ENCODE results near the gene PTOV1.

Gene PTOV1

DNA sequence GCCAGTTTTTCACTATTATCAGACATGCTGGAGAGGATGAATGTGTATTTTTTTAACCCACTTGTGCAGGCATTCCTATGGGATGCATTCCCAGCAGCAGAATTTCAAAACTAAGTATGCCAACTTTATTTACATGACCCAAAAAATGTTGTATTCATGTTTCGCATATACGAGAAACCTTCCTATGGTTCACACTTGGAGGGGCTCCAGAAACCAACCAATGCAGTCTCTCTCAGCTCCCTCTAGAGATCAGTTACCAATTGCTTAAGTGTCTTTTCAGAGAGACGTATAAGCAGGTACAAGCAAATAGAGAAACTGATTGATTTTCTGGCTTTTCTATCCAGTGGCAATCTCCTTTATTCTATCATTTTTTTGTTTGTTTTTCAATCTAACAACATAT, 5.5 kb upstream of the PTOV1 start:
- FAIRE-seq: no peak

DNA sequence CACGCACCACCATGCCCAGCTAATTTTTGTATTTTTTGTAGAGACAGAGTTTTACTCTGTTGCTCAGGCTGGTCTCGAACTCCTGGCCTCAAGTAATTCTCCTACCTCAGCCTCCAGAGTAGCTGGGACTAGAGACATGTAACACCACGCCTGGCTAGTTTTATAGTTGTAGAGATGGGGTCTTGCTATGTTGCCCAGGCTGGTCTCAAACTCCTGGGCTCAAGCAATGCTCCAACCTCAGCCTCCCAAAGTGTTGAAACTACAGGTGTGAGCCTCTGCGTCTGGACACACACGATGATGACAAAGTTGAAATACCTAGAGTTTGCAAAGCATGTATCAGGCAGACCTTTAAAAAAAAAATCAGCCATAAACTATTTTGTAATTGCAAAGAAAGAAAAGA, 4.6 kb upstream of the PTOV1 start:
- no peak for FAIRE-seq

DNA sequence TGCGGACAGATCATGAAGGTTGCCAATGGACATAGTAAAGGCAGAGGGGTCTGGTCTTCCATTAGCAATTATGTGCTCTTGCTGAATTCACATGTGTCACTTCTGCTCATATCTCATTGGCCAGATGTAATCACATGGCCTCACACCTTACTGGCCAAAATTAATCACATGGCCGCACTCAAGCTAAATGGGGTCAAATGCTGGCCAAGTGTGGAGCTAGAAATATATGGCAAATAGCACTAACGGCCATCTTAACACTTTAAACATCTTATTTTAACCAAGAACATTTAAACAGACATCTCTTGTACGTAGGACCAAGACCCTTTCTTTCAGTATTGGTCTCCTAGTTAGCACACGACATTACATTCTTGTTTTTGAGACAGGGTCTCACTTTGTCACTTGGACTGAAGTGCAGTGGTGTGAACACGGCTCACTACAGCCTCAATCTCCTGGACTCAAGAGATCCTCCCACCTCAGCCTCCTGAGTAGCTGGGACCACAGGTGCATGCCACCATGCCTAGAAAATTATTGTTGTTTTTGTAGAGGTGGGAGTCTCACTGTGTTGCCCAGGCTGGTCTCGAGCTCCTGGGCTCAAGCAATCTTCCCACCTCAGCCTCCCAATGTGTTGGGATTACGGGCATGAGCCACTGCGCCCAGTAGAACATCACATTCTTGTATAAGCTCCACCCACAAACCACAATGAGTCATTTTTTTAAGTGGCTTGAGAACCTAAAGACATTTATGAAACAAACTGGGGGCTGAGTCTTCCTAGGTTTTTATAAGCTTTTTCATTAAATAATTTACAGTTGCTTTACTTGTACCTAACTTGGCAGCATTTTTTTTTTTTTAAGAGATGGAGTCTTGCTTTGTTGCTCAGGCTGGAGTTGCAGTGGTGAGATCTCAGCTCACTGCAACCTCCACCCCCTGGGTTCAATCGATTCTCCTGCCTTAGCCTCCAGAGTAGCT, 2.9 kb upstream of the PTOV1 start:
- no peak for FAIRE-seq

DNA sequence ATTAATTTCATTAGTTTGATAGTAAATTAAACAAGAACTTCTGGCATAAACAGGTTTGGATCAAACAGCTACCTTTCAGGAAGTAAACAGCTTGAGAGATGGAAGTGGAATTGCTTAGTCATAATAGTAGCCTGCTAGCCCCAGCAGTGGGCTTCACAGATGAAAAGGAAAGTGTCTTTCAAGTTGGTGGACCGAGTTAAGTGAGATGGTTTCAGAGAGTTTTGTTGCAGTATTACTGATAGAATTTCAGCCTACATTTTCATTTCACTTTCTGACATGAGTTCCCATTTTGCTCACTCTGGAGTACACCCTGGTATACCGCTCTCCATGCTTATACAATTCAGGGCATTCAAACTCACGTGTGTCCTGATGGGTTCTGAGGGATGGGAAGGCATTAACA, 2.0 kb upstream of the PTOV1 start:
- no peak for FAIRE-seq

DNA sequence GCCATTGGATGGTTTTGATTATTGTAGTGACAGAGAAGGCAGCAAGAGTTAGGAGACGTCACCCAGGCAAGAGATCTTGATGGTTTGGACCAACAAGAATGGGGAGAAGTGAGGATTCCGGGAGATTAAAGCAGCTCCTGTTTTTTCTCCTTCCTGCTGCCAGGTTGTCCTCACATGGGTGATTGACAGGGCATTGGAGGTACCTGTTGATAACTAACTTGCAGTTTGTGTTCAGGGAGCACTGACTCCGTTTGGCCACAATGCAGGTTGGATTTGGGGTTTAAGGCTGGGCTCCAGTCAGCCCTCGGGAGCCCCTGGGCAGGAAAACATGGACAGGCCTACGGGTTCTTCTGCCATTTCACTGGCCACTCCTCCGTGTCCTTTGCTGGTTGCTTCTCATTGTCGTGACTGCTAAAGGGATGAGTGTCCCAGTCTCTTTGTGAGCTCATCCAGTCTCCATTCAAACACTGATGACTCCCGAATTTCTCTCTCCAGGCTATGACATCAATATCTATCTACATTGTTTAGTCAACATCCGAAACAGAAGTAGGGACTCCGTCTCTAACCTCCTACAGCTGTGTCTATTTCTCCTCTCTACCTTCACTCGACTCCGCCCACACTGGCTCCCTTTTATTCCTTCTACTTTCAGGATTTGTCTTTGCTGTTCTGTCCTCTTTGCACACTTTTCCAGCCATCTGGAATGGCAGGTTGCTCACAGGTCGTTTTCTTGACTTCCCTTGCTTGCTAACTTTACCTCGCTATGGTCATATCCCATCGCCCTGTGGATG, 1.3 kb upstream of the PTOV1 start:
- no peak for FAIRE-seq

DNA sequence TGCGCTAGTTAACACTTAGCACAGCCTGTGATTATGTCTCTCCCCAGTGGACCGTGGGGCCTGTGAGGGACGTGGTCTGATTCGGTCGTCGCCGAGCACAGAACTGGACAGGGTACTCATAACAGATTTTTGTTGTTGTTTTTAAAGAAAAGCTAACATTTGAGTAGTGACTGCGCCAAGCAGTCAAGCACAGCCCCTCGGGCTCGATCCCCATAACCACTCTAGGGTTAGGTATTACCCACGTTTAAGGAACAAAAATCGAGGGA, 805 bp upstream of the PTOV1 start:
- no peak for FAIRE-seq

DNA sequence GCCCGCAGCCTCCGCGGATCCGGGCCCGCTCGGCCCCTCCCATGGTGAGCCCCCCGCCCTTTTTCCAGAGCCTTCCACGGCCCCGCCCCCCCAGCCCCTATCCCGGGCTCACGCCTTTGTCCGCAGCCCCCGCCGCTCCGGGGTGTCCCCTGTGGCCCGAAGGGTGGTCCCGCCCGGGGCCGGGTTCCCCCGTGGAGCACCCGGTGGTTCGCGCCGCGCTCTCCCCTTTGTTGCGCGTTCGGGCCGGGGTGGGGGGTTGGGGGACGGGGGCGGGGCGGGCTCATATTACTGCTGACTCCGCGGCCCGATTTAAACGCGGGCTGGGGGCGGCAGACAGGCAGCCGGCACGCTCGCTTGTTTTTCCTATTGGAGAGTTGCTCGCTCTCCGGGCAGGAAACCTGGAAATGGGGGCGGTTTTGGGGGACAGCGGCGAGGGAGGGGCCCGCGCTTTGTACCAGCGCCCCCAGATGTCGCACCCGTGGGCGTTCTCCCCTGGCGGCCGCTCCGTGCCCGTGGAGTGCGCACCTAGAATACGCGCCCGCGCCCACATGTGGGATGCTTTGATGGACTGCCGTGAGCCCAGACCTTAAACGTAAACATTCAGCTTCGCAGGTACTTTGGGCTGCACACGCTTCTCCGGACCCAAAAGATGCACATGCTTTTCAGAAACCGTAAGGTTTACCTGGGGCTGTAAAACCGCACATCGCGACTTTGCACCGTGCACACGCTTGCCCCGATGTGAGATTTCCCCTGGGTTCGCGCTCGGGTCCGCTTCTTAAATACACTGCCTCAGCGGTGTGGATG, 699 bp downstream of the PTOV1 start:
- FAIRE-seq: no peak

DNA sequence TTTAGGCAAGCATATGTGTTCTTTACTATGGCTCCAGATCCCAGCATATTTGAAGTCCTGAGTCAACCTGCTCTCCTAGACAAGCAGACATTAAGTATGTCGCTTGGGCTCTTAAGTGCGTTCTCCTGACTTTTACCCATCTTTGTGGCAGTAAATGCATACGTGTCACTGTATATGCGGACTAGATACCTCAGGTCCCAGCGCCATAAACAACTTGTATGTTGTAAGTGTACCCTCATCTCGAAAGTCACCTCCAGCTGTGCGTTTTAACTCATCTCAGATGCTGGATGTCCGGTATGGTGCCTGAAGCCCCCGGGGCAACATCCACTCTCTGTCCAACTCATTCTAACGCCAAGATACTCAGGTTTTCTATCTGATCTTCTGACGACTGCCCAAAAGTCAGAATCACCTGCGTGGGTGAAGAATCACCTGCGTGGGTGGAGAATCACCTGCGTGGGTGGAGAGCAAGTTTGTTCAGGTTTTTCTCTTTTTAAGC, 1.7 kb downstream of the PTOV1 start:
- no peak for FAIRE-seq

DNA sequence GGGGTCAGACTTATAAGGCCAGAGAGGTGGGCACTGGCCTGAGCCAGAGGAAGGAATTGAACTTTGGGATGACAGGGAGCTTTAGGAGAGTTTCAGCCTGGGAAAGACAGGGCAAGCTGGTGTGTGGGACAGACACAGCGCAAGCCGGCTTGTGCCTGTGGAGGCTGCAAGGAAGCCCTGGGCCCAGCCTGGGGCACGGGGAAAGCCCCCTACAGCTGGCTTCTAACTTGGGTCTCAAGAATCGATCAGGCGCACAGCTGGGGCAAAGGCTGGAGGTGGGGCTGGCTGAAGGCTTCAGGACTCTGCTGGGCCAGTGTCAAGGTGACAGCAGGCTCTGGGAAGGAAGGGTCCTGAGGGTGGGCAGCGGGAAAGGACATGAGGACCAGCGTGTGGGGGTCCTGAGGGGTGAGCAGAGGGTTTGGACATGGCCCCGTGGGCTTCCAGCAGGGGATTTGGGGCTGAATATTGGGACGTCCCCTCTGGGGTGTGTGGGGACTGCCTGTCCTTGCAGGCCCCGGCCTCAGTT, 3.0 kb downstream of the PTOV1 start:
- no peak for FAIRE-seq

DNA sequence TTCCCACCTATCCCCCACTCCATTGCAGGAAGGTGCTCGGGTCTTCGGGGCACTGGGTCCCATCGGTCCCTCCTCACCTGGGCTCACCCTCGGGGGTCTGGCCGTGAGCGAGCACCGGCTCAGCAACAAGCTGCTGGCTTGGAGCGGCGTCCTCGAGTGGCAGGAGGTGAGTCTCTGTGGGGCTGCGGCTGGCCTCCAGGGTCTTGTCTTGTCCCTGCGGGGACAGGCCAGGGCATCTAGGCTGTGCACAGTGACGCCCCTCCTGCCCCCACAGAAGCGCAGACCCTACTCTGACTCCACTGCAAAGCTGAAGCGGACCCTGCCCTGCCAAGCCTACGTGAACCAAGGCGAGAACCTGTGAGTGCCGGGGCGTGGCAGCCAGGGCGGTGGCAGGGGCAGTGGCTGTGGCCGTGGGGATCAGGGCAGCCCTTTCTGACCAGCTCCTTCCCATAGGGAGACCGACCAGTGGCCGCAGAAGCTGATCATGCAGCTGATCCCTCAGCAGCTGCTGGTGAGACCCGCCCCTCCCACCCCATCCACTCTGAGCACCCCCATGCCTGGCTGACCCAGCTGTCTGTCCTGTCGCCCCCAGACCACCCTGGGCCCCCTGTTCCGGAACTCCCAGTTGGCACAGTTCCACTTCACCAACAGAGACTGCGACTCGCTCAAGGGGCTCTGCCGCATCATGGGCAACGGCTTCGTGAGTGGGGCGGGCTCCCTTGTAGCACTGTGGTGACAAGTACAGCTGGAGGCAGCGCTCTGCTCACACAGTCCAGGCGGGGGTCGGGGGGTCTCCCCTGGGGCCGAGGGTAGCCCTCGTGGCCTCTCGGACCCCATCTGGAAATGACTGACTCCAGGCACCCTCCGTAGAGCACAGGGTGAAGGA, 3.7 kb downstream of the PTOV1 start:
- no peak for FAIRE-seq

DNA sequence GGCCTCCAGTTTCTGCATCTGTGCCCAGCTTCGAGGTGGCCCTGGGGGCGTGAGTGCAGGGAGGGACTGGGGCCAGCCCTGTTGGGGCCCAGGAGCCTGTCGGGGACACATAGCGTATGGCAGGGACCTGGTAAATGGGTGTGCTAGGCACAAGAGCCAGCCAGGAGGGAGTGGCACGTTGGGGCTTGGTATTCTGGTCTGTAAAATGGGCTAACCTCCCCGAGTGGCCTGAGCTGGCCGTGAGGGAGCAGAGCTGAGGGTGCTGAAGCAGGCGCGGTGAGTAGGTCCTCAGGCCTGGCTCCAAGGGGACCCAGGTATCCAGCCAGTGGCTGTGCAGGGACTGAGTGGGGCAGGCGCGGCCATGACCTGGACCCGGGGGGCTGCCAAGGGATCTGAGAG, 4.3 kb downstream of the PTOV1 start:
- FAIRE-seq: no peak

DNA sequence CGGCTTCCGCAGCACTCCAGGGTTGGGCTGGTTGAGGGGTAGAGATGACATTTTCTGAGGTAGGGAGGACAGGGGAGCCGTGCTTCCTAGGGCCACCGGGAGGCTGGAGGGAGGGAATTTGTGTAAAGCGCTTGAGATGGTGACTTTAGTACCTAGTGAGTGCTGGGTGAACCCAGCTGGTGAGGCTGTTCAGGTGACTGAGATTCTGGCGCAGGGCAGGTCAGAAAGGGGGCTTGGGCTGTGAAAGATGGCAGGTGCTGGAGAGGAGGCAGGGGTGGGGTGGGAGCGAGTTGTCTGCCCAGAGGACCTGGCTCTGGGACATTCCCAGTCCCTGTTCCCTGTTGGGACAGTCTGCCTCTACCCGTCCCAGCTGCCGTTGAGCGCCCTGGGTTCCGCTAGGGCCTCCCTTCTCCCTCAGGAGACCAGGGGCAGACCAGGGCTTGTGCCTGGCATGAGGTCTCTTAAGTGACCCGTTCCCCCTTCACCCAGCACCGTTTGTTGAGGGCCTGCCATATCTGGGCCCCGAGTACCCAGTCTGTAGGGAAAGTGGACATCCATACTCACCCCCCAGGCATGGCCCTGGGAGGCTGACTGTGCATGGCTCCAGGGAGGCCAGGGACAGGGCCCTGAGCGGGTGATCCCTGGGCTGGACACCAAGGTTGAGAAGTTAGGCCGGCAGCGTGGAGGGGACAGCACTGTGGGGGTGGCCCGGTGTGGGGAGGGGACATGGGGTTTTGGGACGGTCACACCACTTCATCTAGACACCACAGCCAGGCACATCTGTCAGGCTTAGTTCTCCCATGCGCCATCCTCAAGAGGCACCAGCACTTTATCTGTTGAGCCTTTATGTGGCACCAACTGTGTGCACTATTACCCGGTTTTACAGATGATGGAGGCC, 5.0 kb downstream of the PTOV1 start:
- FAIRE-seq: no peak

DNA sequence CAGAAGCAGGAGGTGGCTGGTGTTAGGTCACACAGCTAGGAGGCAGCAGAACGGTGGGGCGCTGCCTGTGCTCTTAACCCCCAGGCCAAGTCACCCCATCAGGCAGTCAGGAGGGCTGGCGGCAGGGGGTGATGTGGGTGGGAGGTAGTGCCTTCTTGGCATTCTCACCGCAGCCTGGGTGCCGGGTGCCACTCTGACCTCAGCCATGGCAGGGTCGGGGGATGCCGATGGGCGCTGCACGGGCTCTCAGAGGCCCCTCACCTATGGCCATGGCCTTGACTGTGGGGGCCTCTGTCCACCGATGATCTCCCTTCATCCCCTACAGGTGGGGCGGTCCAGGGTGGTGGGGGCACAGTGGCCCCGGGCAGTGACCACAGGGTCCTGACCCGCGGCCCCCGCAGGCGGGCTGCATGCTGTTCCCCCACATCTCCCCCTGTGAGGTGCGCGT, 5.6 kb downstream of the PTOV1 start:
- no peak for FAIRE-seq

DNA sequence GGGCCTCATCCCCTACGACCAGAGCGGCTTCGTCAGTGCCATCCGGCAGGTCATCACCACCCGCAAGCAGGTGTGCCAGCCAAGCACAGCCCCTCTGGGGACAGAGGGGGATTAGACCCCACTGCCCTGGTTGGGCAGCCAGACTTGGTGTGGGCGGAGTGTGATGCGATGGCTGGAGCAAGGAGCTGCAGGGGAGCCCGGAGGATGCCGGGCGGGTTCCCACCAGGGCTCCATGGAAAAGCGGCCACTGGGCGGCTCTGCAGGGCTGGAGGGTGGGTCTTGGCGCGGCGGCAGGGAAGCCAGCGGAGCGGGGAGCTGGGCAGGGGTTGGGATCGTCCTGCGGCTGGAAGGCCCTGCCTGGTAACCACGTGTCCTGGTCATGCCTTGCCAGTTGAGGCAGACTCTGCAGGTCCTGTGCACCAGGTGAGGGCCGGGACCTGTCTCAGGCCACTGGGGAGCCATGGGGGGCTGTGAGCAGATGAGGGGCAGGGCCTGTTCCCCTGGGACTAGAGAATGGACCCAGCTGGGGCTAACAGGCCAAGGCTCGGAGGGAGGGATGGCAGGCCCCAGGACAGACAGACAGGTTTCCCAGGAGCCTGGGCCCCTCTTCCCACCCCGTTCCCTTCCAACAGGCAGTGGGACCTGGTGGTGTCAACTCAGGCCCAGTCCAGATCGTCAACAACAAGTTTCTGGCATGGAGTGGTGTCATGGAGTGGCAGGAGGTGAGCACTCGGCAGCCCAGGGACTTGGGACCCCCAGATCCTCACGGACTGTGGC, 6.3 kb downstream of the PTOV1 start:
- FAIRE-seq: no peak

DNA sequence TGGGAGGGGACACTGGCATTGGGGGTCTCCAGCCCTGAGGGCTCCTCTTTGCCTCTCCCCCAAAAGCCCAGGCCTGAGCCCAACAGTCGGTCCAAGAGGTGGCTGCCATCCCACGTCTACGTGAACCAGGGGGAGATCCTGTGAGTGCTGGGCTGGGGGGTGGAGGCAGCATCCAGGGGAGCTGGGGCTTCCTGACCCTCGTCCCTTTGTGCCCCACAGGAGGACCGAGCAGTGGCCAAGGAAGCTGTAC, 6.8 kb downstream of the PTOV1 start:
- no peak for FAIRE-seq

DNA sequence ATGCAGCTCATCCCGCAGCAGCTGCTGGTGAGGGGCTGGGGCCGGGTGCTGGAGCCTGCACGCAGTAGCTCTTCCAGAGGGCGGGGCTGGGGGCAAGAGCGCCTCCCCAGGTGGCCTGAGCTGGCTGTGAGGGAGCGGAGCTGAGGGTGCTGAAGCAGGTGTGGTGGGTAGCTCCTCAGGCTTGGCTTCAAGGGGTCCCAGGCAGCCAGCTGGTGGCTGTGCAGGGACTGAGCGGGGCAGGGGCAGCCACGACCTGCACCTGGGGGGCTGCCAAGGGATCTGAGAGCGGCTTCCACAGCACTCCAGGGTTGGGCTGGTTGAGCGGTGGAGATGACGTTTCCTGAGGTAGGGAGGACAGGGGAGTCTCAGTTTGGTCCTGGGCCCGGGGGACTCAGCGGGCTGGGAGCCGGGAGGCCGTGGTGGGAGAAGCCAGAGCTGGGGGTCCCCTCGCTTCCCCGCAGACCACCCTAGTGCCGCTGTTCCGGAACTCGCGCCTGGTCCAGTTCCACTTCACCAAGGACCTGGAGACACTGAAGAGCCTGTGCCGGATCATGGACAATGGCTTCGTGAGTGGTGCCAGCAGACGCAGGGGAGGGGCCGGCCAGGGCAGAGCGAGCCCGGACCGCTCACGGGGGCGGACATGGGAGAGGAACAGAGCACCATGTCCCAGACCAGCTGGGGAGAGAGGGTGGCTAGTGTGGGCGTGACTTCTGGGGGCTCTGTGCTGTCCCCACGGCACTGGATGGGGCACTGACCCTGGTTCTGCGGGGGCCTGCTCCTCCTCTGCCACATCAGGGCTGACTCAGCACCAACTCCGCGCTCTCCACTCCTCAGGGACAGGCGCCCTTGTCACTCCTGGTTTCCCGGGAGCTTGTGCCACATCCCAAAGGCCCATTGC, 7.4 kb downstream of the PTOV1 start:
- FAIRE-seq: no peak

DNA sequence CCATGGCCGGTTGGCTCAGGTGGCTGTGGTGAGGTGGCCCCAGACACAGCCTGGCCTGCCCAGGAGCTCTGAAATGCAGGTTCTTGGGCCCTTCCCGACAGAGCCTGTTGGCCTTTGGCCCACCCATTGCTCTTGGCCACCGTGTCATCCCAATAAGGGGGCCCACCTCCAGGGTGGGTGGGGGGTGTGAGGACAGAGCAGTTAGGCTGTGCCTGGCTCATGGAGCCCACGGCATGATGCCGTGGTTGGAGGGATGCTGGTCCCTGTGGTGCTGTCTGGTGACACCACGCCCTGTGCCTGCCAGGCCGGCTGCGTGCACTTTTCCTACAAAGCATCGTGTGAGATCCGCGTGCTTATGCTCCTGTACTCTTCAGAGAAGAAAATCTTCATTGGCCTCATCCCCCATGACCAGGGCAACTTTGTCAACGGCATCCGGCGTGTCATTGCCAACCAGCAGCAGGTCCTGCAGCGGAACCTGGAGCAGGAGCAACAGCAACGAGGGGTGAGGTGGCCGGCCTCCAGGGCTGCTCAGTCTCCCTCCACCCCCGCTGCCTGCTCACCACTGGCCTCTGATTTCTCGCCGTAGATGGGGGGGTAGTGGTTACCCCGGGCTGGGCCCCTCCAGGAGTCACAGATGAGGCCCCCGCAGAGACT, 8.8 kb downstream of the PTOV1 start:
- no peak for FAIRE-seq

DNA sequence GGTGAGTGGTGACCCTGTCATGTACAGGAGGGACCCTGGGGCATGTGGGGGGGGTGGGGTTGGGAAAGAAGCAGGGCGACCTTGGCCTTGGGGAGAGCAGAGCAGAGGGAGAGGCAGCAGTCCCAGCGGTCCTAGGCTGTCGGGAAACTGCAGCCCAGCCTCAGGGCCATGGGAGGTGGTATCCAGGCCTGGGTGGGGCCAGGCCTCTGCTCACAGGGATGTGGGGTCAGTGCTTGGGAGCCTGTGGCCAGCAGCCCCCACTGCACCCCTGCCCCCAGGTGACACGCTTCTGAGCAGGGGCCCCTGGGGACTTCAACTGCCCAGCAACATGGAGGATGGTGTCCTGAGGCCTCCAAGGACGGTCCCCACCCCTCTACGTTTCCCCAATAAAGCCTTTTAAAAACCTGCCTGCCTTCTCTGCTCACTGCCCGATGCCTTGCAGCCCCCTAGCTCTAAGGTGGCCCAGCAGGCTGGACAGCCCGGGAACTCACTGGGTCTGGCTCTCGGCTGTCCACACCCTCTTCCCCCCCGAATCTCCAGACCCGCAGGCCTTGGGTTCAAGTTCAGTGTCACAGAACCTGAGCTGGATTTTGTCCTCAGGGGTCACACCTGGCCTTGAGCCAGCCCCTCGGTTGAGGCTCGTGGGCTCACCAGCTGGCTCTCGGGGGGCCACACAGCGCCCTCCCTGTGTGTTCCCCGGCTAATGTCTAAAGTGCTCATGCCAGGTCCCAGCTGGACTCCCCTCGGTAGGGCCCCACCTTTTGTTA, 9.6 kb downstream of the PTOV1 start:
- no peak for FAIRE-seq
